Endodermal cell (in vitro differentiated cells): ENCODE measurements around the gene TNIK. TPM values are rescaled to one million over a fixed set of nuclear protein-coding genes. Genes with fewer than 3 reads are reported as not detected.

Experiments
- DNase-seq: peaks from one replicate; pipeline ENCODE4 v3.0.0-alpha.2; 2017
- H3K27ac ChIP-seq: 2 replicates; pipeline ENCODE4 v1.5.1; 2013; ENCODE audit warnings: mild to moderate bottlenecking, low read depth, low read length, moderate library complexity
- H3K27me3 ChIP-seq: 2 replicates; pipeline ENCODE4 v1.6.1; 2013; ENCODE audit warnings: mild to moderate bottlenecking, low read length, moderate library complexity; ENCODE audit not compliant: insufficient read depth, control insufficient read depth, poor library complexity, severe bottlenecking
- H3K36me3 ChIP-seq: 2 replicates; pipeline ENCODE4 v1.7.0; 2013; ENCODE audit warnings: mild to moderate bottlenecking, low read length, moderate library complexity; ENCODE audit not compliant: control insufficient read depth, insufficient read depth
- H3K4me1 ChIP-seq: one replicate; pipeline ENCODE4 v1.7.0; 2013; ENCODE audit warnings: low read length; ENCODE audit not compliant: control insufficient read depth, insufficient read depth
- H3K4me3 ChIP-seq: 2 replicates; pipeline ENCODE4 v1.5.1; 2013; ENCODE audit warnings: mild to moderate bottlenecking, low read length, moderate library complexity
- H3K9ac ChIP-seq: 2 replicates; pipeline ENCODE4 v1.6.1; 2013; ENCODE audit warnings: mild to moderate bottlenecking, low read length, moderate library complexity; ENCODE audit not compliant: poor library complexity, severe bottlenecking; ENCODE audit errors: extremely low read depth
- H3K9me3 ChIP-seq: 2 replicates; pipeline ENCODE4 v1.6.1; 2013; ENCODE audit warnings: mild to moderate bottlenecking, low read length, moderate library complexity; ENCODE audit not compliant: control insufficient read depth
- H3K27ac Mint-ChIP-seq: 2 replicates; pipeline ENCODE4 v1.8.0; 2020; ENCODE audit warnings: mixed read lengths
- H3K27me3 Mint-ChIP-seq: 2 replicates; pipeline ENCODE4 v1.8.0; 2021; ENCODE audit warnings: mild to moderate bottlenecking, mixed read lengths; ENCODE audit not compliant: insufficient read depth
- H3K36me3 Mint-ChIP-seq: 2 replicates; pipeline ENCODE4 v1.8.0; 2020; ENCODE audit warnings: low read depth, mixed read lengths
- H3K4me1 Mint-ChIP-seq: 2 replicates; pipeline ENCODE4 v1.8.0; 2020; ENCODE audit warnings: mixed read lengths
- H3K4me3 Mint-ChIP-seq: 2 replicates; pipeline ENCODE4 v1.8.0; 2020; ENCODE audit warnings: mild to moderate bottlenecking, moderate library complexity, mixed read lengths
- H3K9me3 Mint-ChIP-seq: 2 replicates; pipeline ENCODE4 v1.8.0; 2020; ENCODE audit warnings: mild to moderate bottlenecking, mixed read lengths
- WGBS, 2 experiments: methylation state at CpG; one replicate each; pipeline versions ENCODE4 v1.1.5 to v1.1.7; 2013; ENCODE audit warnings: missing lambda C conversion rate in 2 of 2, mixed read lengths in 1 of 2; ENCODE audit not compliant: insufficient coverage in 1 of 2, insufficient read length in 1 of 2; 5-methylcytosine and 5-hydroxymethylcytosine counted together
- total RNA-seq, 2 donors: library from RNA; stranded (reverse); fragmentation: NEBNext Ultra II Directional in 1 of 2; extraction: Animal tissue kit (Norgen Biotek cat#: 25700) in 1 of 2; gene quantifications; 2 replicates in 1 of 2; 3 replicates in 1 of 2; pipeline ENCODE4 v1.2.1, GENCODE V29; 2021
- TF ChIP-seq, protein P1 (sequence below): fragments of 200-600 bp; sonication (generic); conservative IDR thresholded peaks from 2 replicates; pipeline ENCODE4 v1.5.0; 2021; ENCODE audit warnings: antibody characterized with exemption, mild to moderate bottlenecking

The TNIK gene
- total RNA-seq, 2 donors from 2014 or later, result 12.2 to 14.9 TPM

- peak; percentile 93 for DNase-seq
- Mint-ChIP-seq H3K27ac (no peak overlapping the region), H3K36me3 (no peaks in the 10 kb centered on the region), H3K4me3 (no peak overlapping the region), H3K4me1 (peaks cover 26% of the 10 kb centered on the region), H3K9me3 (no peaks in the 10 kb centered on the region), H3K27me3 (peaks cover 33% of the 10 kb centered on the region)
- WGBS, 2 experiments, result 77 to 85% methylated on average over 27 to 39 of the region's 39 CpGs
- Histone ChIP-seq H3K9me3 (no peaks in the 10 kb centered on the region), H3K4me3 (no peak overlapping the region), H3K27me3 (no peaks in the 10 kb centered on the region), H3K9ac (no peak overlapping the region), H3K4me1 (peaks cover 21% of the 10 kb centered on the region), H3K36me3 (no peaks in the 10 kb centered on the region), H3K27ac (no peak overlapping the region)
- TF ChIP-seq, protein P1, sequence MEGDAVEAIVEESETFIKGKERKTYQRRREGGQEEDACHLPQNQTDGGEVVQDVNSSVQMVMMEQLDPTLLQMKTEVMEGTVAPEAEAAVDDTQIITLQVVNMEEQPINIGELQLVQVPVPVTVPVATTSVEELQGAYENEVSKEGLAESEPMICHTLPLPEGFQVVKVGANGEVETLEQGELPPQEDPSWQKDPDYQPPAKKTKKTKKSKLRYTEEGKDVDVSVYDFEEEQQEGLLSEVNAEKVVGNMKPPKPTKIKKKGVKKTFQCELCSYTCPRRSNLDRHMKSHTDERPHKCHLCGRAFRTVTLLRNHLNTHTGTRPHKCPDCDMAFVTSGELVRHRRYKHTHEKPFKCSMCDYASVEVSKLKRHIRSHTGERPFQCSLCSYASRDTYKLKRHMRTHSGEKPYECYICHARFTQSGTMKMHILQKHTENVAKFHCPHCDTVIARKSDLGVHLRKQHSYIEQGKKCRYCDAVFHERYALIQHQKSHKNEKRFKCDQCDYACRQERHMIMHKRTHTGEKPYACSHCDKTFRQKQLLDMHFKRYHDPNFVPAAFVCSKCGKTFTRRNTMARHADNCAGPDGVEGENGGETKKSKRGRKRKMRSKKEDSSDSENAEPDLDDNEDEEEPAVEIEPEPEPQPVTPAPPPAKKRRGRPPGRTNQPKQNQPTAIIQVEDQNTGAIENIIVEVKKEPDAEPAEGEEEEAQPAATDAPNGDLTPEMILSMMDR, result no peak
Measured at GRCh38 chr3:171028025-171028778, 432.0 kb downstream of the TNIK start.

DNA sequence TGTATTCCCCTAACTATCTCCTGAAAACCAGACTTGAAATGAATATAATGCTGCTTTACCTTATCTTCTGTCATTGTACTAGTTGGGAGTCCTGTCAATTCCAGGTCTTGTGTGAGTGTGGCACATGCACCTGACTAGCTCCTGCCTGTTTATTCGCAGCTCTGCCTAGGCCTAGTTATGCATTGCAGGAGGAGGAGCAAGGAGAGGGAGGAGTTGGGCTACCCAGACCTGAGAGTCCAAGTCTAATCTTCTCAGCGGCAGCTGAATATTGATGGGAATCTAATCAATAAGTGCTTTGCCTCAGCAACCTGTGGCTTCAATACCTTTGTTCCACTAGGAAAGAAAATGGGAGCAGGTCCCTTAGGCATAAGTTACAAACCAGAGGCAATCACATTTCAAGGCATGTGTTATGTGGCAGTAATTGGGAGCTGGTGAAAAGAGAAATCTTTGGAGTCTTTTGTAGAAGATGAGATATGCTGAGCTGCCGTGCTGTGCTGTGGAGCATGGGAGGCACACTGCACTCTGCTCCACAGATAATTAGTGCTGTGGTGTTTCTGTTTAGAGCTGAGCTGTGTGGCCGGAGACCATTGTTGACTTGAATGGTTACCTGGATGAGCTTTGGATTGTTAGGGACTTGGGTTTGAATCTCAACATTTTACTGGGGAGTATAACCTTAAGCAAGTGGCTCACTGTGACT is 433.5 kb downstream of the TNIK start, which contains the start of gene SLC2A2:
Gene SLC2A2, minus strand, starts transcription at position 124 of the 697 bp plus-strand sequence. Its CDS starts 50 bp downstream, at position 74.
- peaks cover 36% of the 10 kb centered on the region for H3K27me3 Mint-ChIP-seq
- no peaks in the 10 kb centered on the region for H3K36me3 Mint-ChIP-seq
- 93 to 100% methylated on average over 3 to 4 of the region's 4 CpGs for WGBS, 2 experiments
- Histone ChIP-seq H3K4me3 (no peak within 1 kb of the TSS), H3K36me3 (no peaks in the 10 kb centered on the region), H3K27me3 (no peaks in the 10 kb centered on the region), H3K9ac (no peak within 1 kb of the TSS), H3K4me1 (peaks cover 21% of the 10 kb centered on the region), H3K27ac (no peak within 1 kb of the TSS), H3K9me3 (no peaks in the 10 kb centered on the region)
- no peak for DNase-seq
- H3K4me1 Mint-ChIP-seq, result peaks cover 26% of the 10 kb centered on the region
- no peak within 1 kb of the TSS for H3K27ac Mint-ChIP-seq
- no peaks in the 10 kb centered on the region for H3K9me3 Mint-ChIP-seq
- no peak within 1 kb of the TSS for H3K4me3 Mint-ChIP-seq
- TF ChIP-seq, protein P1, result no peak

DNA sequence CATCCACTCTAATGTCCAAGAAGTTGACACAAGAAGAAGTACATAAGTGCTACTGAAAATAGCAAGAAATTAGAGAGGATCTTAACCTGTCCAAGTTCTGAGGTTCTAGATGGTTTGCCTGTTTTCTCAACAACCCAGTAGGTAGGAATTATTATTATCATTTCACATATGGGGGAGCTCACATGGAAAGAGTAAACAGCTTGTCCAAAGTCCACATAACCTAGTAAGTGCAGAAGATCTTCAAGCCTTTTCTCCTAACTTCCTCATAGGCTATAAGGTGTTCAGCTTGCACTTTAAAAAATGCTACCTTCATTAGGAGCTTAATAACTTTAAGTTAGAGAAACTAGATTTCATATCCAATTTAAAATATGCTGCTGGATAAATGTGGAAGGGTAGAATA is 436.6 kb downstream of the TNIK start:
- H3K4me1 Mint-ChIP-seq, result peaks cover 26% of the 10 kb centered on the region
- H3K27me3 Mint-ChIP-seq, result peaks cover 33% of the 10 kb centered on the region
- no peak overlapping the region for H3K9ac ChIP-seq
- no peak overlapping the region for H3K27ac Mint-ChIP-seq
- peaks cover 18% of the 10 kb centered on the region for H3K4me1 ChIP-seq
- no peak overlapping the region for H3K27ac ChIP-seq
- H3K9me3 Mint-ChIP-seq, result no peaks in the 10 kb centered on the region
- H3K27me3 ChIP-seq, result no peaks in the 10 kb centered on the region
- H3K4me3 ChIP-seq, result no peak overlapping the region
- no peaks in the 10 kb centered on the region for H3K9me3 ChIP-seq
- no peaks in the 10 kb centered on the region for H3K36me3 ChIP-seq
- no peak for DNase-seq
- H3K4me3 Mint-ChIP-seq, result no peak overlapping the region
- TF ChIP-seq, protein P1, result no peak
- no peaks in the 10 kb centered on the region for H3K36me3 Mint-ChIP-seq
